Trophoblast cell (in vitro differentiated cells and primary cell): ENCODE measurements around the gene B4GALT4.

Experiments used
- DNase-seq, 2 donors: peaks; one replicate each; pipeline ENCODE4 v3.0.0-alpha.2; 2016
- H2AFZ ChIP-seq: 2 replicates; pipeline ENCODE4 v1.6.1; 2013; ENCODE audit warnings: low read length, moderate library complexity, mild to moderate bottlenecking; ENCODE audit not compliant: insufficient read depth, poor library complexity
- H2AK5ac ChIP-seq: 2 replicates; pipeline ENCODE4 v1.6.1; 2013; ENCODE audit warnings: mild to moderate bottlenecking, low read length
- H2BK120ac ChIP-seq: 2 replicates; pipeline ENCODE4 v1.6.1; 2013; ENCODE audit warnings: low read length, mild to moderate bottlenecking, moderate library complexity; ENCODE audit not compliant: insufficient read depth, poor library complexity
- H2BK12ac ChIP-seq: 2 replicates; pipeline ENCODE4 v1.6.1; 2013; ENCODE audit warnings: mild to moderate bottlenecking, low read length, moderate library complexity
- H2BK5ac ChIP-seq: 2 replicates; pipeline ENCODE4 v1.6.1; 2013; ENCODE audit warnings: low read length, low read depth, moderate library complexity, mild to moderate bottlenecking; ENCODE audit not compliant: poor library complexity
- H3K14ac ChIP-seq: 2 replicates; pipeline ENCODE4 v1.6.1; 2013; ENCODE audit warnings: mild to moderate bottlenecking, low read length
- H3K18ac ChIP-seq: 2 replicates; pipeline ENCODE4 v1.6.1; 2013; ENCODE audit warnings: mild to moderate bottlenecking, low read length
- H3K23ac ChIP-seq: 2 replicates; pipeline ENCODE4 v1.6.1; 2013; ENCODE audit warnings: low read length
- H3K27ac ChIP-seq: 2 replicates; pipeline ENCODE4 v1.5.1; 2013; ENCODE audit warnings: low read depth, mild to moderate bottlenecking, inconsistent platforms, low read length, moderate library complexity
- H3K27me3 ChIP-seq: 2 replicates; pipeline ENCODE4 v1.6.1; 2013; ENCODE audit warnings: inconsistent platforms, mild to moderate bottlenecking, low read length, moderate library complexity; ENCODE audit not compliant: insufficient read depth
- H3K36me3 ChIP-seq, 2 experiments: 1 replicate in 1 of 2; 2 replicates in 1 of 2; pipeline ENCODE4 v1.6.1; 2013; ENCODE audit warnings: low read length in 2 of 2, mild to moderate bottlenecking in 2 of 2, moderate library complexity in 1 of 2; ENCODE audit not compliant: insufficient read depth in 2 of 2, control insufficient read depth in 1 of 2
- H3K4ac ChIP-seq: 2 replicates; pipeline ENCODE4 v1.6.1; 2013; ENCODE audit warnings: low read depth, mild to moderate bottlenecking, low read length, moderate library complexity
- H3K4me1 ChIP-seq, 2 experiments: 1 replicate in 1 of 2; 2 replicates in 1 of 2; pipeline ENCODE4 v1.6.1; 2013; ENCODE audit warnings: low read length in 2 of 2, mild to moderate bottlenecking in 2 of 2, moderate library complexity in 1 of 2; ENCODE audit not compliant: insufficient read depth in 2 of 2, control insufficient read depth in 1 of 2
- H3K4me2 ChIP-seq: 2 replicates; pipeline ENCODE4 v1.6.1; 2013; ENCODE audit warnings: inconsistent platforms, mild to moderate bottlenecking, low read length, moderate library complexity
- H3K4me3 ChIP-seq: 2 replicates; pipeline ENCODE4 v1.5.1; 2013; ENCODE audit warnings: mild to moderate bottlenecking, low read depth, low read length, inconsistent platforms
- H3K79me1 ChIP-seq: one replicate; pipeline ENCODE4 v1.6.1; 2013; ENCODE audit warnings: low read length
- H3K79me2 ChIP-seq: 2 replicates; pipeline ENCODE4 v1.6.1; 2013; ENCODE audit warnings: low read length, mild to moderate bottlenecking; ENCODE audit not compliant: control insufficient read depth, insufficient read depth, poor library complexity
- H3K9ac ChIP-seq: 2 replicates; pipeline ENCODE4 v1.6.1; 2013; ENCODE audit warnings: mild to moderate bottlenecking, low read length
- H3K9me3 ChIP-seq: 2 replicates; pipeline ENCODE4 v1.6.1; 2013; ENCODE audit warnings: low read depth, mild to moderate bottlenecking, control low read depth, inconsistent platforms, low read length; ENCODE audit not compliant: insufficient read depth
- H4K12ac ChIP-seq: 2 replicates; pipeline ENCODE4 v1.6.1; 2013; ENCODE audit warnings: low read depth, mild to moderate bottlenecking, low read length, moderate library complexity
- H4K8ac ChIP-seq: 2 replicates; pipeline ENCODE4 v1.6.1; 2013; ENCODE audit warnings: low read depth, mild to moderate bottlenecking, low read length, moderate library complexity
- H4K91ac ChIP-seq: one replicate; pipeline ENCODE4 v1.6.1; 2013; ENCODE audit warnings: low read depth, mild to moderate bottlenecking, low read length, moderate library complexity
- WGBS: extraction: QIAGEN DNeasy Blood & Tissue Kit; methylation state at CpG from one replicate; pipeline ENCODE4 v1.1.7; 2013; ENCODE audit warnings: missing lambda C conversion rate; ENCODE audit not compliant: insufficient read length, insufficient coverage; ENCODE audit errors: extremely low coverage; 5-methylcytosine and 5-hydroxymethylcytosine counted together

B4GALT4 gene

DNA sequence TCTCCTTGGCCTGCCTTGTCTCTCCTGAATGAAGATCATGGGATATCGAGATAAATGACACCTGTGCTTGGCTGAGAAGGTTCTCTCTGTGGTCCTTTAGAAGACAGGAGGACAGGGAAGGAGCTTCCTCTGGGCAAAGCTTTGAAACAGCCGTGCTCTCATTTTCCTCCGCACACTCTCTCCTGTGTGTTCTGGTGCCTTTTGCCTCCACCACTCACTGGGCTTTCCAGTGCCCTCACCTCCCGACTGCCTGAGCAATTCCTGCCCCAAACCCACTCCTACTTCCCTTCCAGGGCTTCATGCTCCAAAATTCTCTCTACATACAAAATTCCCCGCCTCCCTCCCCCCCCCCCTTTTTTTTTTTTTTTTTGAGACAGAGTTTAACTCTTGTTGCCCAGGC, 35.0 kb downstream of the B4GALT4 start:
- Histone ChIP-seq H3K9me3 (peaks cover 2% of the 10 kb centered on the region), H3K4me3 (no peak overlapping the region), H3K18ac (no peak overlapping the region), H3K4me2 (no peak overlapping the region), H3K79me1 (no peaks in the 10 kb centered on the region), H4K91ac (no peak overlapping the region), H2AK5ac (no peak overlapping the region), H3K79me2 (no peaks in the 10 kb centered on the region), H2BK12ac (no peak overlapping the region), H2BK5ac (no peak overlapping the region), H4K12ac (no peak overlapping the region), H3K4me1 (no peaks in the 10 kb centered on the region), H2AFZ (no peak overlapping the region), H3K4ac (no peak overlapping the region), H2BK120ac (no peak overlapping the region), H3K27me3 (no peaks in the 10 kb centered on the region), H4K8ac (no peak overlapping the region), H3K23ac (no peak overlapping the region), H3K36me3 (peaks cover 0 to 2% of the 10 kb centered on the region in 2 experiments), H3K9ac (no peak overlapping the region), H3K27ac (no peak overlapping the region), H3K14ac (no peak overlapping the region)
- no peak for DNase-seq
- WGBS: no CpG with 5 or more reads among the region's 5 CpGs

DNA sequence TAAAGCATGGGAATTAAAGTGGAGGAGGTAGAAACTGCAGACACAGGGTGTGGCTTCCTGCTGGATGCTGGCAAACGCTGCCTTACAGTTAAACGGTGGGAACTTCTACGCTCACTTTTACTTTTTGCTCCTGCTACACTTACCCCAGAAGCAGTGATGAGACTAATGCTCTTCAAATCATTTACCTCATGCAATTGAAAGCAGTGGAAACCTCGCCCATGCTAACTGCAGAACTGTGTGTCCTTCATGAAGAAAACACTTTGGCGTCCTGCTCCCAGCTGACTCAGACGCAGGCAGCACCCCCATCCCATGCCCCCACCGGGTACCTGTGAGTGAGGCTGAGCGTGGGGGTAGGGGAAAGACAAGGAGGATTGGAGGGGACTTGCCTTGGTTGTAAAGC, 35.5 kb downstream of the B4GALT4 start:
- Histone ChIP-seq H3K4ac (no peak overlapping the region), H3K27ac (no peak overlapping the region), H3K4me3 (no peak overlapping the region), H3K4me1 (no peaks in the 10 kb centered on the region), H2AK5ac (no peak overlapping the region), H2BK5ac (no peak overlapping the region), H2AFZ (no peak overlapping the region), H2BK12ac (no peak overlapping the region), H3K9me3 (peaks cover 2% of the 10 kb centered on the region), H4K8ac (no peak overlapping the region), H3K79me2 (no peaks in the 10 kb centered on the region), H3K36me3 (peaks cover 0 to 2% of the 10 kb centered on the region in 2 experiments), H3K23ac (no peak overlapping the region), H4K91ac (no peak overlapping the region), H3K4me2 (no peak overlapping the region), H2BK120ac (no peak overlapping the region), H3K18ac (no peak overlapping the region), H3K9ac (no peak overlapping the region), H3K27me3 (no peaks in the 10 kb centered on the region), H3K79me1 (no peaks in the 10 kb centered on the region), H4K12ac (no peak overlapping the region), H3K14ac (no peak overlapping the region)
- no peak for DNase-seq
- no CpG with 5 or more reads among the region's 8 CpGs for WGBS

DNA sequence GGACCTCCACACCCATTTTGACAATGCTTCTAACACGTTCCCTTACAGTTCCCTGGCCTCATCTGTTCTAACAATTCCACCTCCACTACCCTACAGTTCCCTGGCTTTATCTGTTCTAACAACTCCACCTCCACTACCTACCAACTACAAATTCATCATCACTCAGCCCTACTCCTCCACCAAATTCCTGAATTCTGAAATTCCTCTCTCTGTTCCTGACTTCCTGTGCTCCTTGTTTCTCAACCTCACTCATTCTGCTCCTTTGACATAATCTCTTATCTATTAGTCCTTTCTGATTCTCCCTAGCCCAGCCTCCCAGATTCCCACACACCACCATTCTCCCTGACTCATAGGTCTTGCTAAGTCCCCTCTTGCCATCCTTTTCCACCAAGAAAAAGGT, 44.8 kb downstream of the B4GALT4 start:
- peak; percentile 24 to 63 for DNase-seq
- Histone ChIP-seq H3K23ac (no peak overlapping the region), H2AFZ (no peak overlapping the region), H3K36me3 (no peaks in the 10 kb centered on the region), H4K91ac (no peak overlapping the region), H3K4me2 (no peak overlapping the region), H3K18ac (no peak overlapping the region), H3K14ac (no peak overlapping the region), H2BK12ac (no peak overlapping the region), H3K79me2 (no peaks in the 10 kb centered on the region), H3K79me1 (no peaks in the 10 kb centered on the region), H2BK5ac (no peak overlapping the region), H3K9ac (no peak overlapping the region), H2BK120ac (no peak overlapping the region), H2AK5ac (no peak overlapping the region), H4K12ac (no peak overlapping the region), H3K4me3 (no peak overlapping the region), H3K27ac (no peak overlapping the region), H4K8ac (no peak overlapping the region), H3K9me3 (no peaks in the 10 kb centered on the region), H3K4me1 (peaks cover 0 to 2% of the 10 kb centered on the region in 2 experiments), H3K27me3 (no peaks in the 10 kb centered on the region), H3K4ac (no peak overlapping the region)
- no CpG with 5 or more reads among the region's 1 CpG for WGBS

DNA sequence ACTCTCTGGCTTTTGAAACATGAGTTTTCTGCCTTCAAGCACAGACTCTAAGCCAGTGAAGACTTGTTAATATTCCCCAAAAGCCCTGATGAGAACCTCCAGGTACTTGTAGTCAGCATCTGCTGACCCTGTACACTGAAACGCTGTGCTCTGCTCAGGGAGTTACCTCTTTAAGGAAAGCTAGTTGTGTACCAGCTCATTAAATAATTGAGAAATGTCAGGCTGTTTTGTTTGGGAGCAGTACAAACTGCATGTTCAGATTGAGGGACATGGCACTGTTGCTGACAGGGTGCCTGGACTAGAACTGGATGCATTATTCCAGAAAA, 45.6 kb downstream of the B4GALT4 start:
- H3K79me1 ChIP-seq: no peaks in the 10 kb centered on the region
- H4K12ac ChIP-seq: no peak overlapping the region
- WGBS: no CpG with 5 or more reads among the region's 1 CpG
- no peak overlapping the region for H2BK120ac ChIP-seq
- H3K27ac ChIP-seq: no peak overlapping the region
- H4K91ac ChIP-seq: no peak overlapping the region
- no peak overlapping the region for H2BK12ac ChIP-seq
- DNase-seq: no peak
- no peaks in the 10 kb centered on the region for H3K9me3 ChIP-seq
- H3K14ac ChIP-seq: no peak overlapping the region
- H3K4me3 ChIP-seq: no peak overlapping the region
- H3K18ac ChIP-seq: no peak overlapping the region
- H2AFZ ChIP-seq: no peak overlapping the region
- no peak overlapping the region for H4K8ac ChIP-seq
- H2AK5ac ChIP-seq: no peak overlapping the region
- peaks cover 0 to 2% of the 10 kb centered on the region in 2 experiments for H3K4me1 ChIP-seq
- H3K9ac ChIP-seq: no peak overlapping the region
- H3K4ac ChIP-seq: no peak overlapping the region
- no peaks in the 10 kb centered on the region for H3K27me3 ChIP-seq
- no peaks in the 10 kb centered on the region for H3K36me3 ChIP-seq
- H2BK5ac ChIP-seq: no peak overlapping the region
- H3K4me2 ChIP-seq: no peak overlapping the region
- H3K23ac ChIP-seq: no peak overlapping the region
- no peaks in the 10 kb centered on the region for H3K79me2 ChIP-seq
